Measurements from ENCODE around the gene BRI3.

Gene BRI3

DNA sequence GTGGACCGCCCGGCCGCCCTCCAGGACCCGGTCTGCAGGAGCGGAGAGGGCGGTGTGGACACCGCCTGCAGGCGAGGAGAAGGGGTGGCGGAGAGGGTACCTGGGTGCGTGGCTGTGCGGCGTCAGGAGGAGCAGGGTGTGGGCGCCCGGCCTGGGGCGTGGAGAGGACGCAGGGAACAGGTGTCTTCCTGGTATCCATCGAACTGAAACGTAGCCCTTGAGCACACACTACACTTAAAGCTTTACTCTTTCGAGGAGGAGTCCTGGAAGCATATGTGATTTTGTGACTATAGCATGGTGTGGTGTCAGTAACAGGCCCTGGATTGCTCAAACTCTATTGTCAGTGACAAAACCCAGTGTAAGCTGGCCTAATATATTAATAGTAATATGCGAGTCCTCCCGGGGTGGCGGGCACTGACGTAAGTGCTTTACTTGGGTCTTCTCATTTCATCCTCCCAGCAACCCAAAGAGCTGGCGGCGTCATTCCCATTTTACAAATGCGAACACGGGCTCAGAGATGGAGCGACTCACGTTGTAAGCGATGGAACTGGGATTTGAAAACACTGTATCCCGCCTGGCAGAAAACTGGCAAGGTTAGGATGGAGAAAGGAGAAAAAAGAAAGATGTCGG lies 28.9 kb upstream of the BRI3 start:
- Histone ChIP-seq H3K27ac (ENCODE audit: low read depth, low read length) (peak overlapping the region; percentile 88), H3K9ac (ENCODE audit: low read depth in 1 of 2, low read length in 2 of 2) (peak overlapping the region; percentile 81 to 84), H3K4me1 (ENCODE audit: control insufficient read depth in 1 of 2, insufficient read depth in 2 of 2, low read length in 2 of 2) (peaks cover 28 to 30% of the 10 kb centered on the region in 2 donors)

DNA sequence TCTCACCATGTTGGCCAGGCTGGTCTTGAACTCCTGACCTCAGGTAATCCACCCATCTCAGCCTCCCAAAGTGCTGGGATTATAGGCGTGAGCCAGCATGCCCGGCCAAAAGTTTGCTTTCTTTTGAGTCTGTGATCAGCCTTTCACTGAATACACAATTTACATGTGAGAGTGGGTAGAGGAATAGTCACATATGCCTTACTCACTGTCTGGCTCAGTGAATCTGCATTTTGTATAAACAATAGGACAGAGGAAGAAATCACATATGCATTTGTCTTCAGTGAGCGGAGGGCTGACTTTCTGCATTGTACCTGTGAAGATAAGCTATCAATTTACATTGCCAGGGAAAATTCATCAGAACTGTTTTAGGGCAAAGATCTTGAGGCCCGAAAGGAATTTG lies 27.0 kb upstream of the BRI3 start:
- Histone ChIP-seq H3K4me3 (ENCODE audit: low read depth in 1 of 2, low read length in 2 of 2) (no peak overlapping the region), H3K27me3 (ENCODE audit: control insufficient read depth in 1 of 2, insufficient read depth in 2 of 2, low read length in 2 of 2) (no peaks in the 10 kb centered on the region), H3K9ac (ENCODE audit: low read depth in 1 of 2, low read length in 2 of 2) (no peak overlapping the region), H3K9me3 (ENCODE audit: control insufficient read depth in 1 of 2, low read length in 2 of 2) (no peaks in the 10 kb centered on the region), H3K27ac (ENCODE audit: low read depth, low read length) (no peak overlapping the region), H3K4me1 (ENCODE audit: control insufficient read depth in 1 of 2, insufficient read depth in 2 of 2, low read length in 2 of 2) (peaks cover 25 to 31% of the 10 kb centered on the region in 2 donors), H3K36me3 (ENCODE audit: control insufficient read depth in 1 of 2, insufficient read depth in 2 of 2, low read length in 2 of 2) (peaks cover 0 to 20% of the 10 kb centered on the region in 2 donors)

More for the DNA sequence above, 28.9 kb upstream of the BRI3 start:
- H3K27me3 ChIP-seq (ENCODE audit: control insufficient read depth in 1 of 2, insufficient read depth in 2 of 2, low read length in 2 of 2) = no peaks in the 10 kb centered on the region
- peaks cover 0 to 13% of the 10 kb centered on the region in 2 donors for H3K36me3 ChIP-seq (ENCODE audit: control insufficient read depth in 1 of 2, insufficient read depth in 2 of 2, low read length in 2 of 2)
- H3K4me3 ChIP-seq (ENCODE audit: low read depth in 1 of 2, low read length in 2 of 2) = peak overlapping the region; percentile 96 to 97
- no peaks in the 10 kb centered on the region for H3K9me3 ChIP-seq (ENCODE audit: control insufficient read depth in 1 of 2, low read length in 2 of 2)

DNA sequence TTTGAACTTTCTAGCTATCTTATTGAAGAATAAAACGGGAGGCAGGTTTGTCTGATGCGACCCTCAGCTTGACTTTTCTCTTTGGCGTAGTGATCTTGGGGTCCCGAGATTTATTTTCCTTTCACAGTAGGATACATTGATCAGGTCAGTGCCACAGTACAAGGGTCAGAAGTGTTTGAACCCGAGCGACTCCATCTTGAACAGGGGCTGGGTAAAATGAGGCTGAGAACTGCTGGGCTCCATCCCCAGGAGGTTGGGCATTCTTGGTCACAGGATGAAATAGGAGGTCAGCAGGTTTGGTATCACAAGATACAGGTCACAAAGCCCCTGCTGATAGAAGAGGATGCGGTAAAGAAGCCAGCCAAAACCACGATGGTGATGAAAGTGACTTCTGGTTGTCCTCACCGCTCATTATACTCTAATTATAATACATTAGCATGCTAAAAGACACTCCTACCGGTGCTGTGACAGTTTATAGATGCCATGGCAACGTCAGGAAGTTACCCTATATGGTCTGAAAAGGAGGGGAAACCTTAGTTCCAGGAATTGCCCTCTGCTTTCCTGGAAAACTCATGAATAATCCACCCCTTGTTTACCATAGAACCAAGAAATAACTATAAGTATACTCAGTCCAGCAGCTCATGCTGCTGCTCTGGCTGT lies 26.4 kb upstream of the BRI3 start:
- Histone ChIP-seq H3K9me3 (ENCODE audit: control insufficient read depth in 1 of 2, low read length in 2 of 2) (no peaks in the 10 kb centered on the region), H3K36me3 (ENCODE audit: control insufficient read depth in 1 of 2, insufficient read depth in 2 of 2, low read length in 2 of 2) (peaks cover 0 to 20% of the 10 kb centered on the region in 2 donors), H3K9ac (ENCODE audit: low read depth in 1 of 2, low read length in 2 of 2) (no peak overlapping the region), H3K4me3 (ENCODE audit: low read depth in 1 of 2, low read length in 2 of 2) (no peak overlapping the region), H3K27ac (ENCODE audit: low read depth, low read length) (no peak overlapping the region), H3K27me3 (ENCODE audit: control insufficient read depth in 1 of 2, insufficient read depth in 2 of 2, low read length in 2 of 2) (no peaks in the 10 kb centered on the region), H3K4me1 (ENCODE audit: control insufficient read depth in 1 of 2, insufficient read depth in 2 of 2, low read length in 2 of 2) (peaks cover 22 to 30% of the 10 kb centered on the region in 2 donors)

DNA sequence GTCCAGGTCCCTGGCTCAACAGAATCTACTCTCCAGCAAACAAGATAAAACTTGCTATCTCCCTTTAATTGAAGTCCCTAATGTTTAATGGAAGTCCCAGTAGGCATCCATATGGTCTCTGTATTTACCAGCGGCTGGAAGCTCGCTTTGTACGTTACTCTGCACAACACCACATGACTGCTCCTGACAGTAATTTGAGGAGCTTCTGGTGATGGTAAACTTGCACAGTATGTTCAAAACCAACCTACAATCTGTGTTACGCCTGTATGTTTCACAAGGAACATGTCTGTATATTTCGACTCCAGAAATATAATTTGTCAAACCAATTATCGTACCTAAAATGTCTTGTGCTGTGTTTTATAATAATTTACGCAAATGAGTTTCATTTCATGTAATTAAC lies 25.1 kb upstream of the BRI3 start:
- H3K4me1 ChIP-seq (ENCODE audit: control insufficient read depth in 1 of 2, insufficient read depth in 2 of 2, low read length in 2 of 2) = peaks cover 9 to 17% of the 10 kb centered on the region in 2 donors
- no peak overlapping the region for H3K4me3 ChIP-seq (ENCODE audit: low read depth in 1 of 2, low read length in 2 of 2)
- no peak overlapping the region for H3K9ac ChIP-seq (ENCODE audit: low read depth in 1 of 2, low read length in 2 of 2)
- H3K36me3 ChIP-seq (ENCODE audit: control insufficient read depth in 1 of 2, insufficient read depth in 2 of 2, low read length in 2 of 2) = peaks cover 2 to 26% of the 10 kb centered on the region in 2 donors
- H3K27ac ChIP-seq (ENCODE audit: low read depth, low read length) = no peak overlapping the region
- no peaks in the 10 kb centered on the region for H3K27me3 ChIP-seq (ENCODE audit: control insufficient read depth in 1 of 2, insufficient read depth in 2 of 2, low read length in 2 of 2)
- H3K9me3 ChIP-seq (ENCODE audit: control insufficient read depth in 1 of 2, low read length in 2 of 2) = no peaks in the 10 kb centered on the region

DNA sequence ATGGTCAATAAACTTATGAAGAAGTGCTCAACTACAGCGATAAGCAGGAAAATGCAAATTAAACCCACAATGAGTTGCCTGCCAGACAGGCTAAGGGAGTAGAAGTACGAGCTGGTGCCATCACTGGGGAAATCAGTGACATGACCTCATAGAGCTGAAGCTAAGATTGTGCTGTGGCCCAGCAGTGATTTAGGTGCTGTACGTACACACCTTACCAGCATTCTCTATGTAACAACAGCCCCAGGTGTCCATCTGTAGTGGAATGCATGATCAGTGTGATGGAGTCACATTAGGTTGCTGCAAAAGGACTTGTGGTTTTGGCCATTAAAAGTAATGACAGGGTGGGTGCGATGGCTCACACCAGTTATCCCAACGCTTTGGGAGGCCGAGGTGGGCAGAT lies 23.8 kb upstream of the BRI3 start:
- H3K4me3 ChIP-seq (ENCODE audit: low read depth in 1 of 2, low read length in 2 of 2) = no peak overlapping the region
- peaks cover 6 to 11% of the 10 kb centered on the region in 2 donors for H3K4me1 ChIP-seq (ENCODE audit: control insufficient read depth in 1 of 2, insufficient read depth in 2 of 2, low read length in 2 of 2)
- no peak overlapping the region for H3K27ac ChIP-seq (ENCODE audit: low read depth, low read length)
- no peak overlapping the region for H3K9ac ChIP-seq (ENCODE audit: low read depth in 1 of 2, low read length in 2 of 2)
- H3K9me3 ChIP-seq (ENCODE audit: control insufficient read depth in 1 of 2, low read length in 2 of 2) = no peaks in the 10 kb centered on the region
- no peaks in the 10 kb centered on the region for H3K27me3 ChIP-seq (ENCODE audit: control insufficient read depth in 1 of 2, insufficient read depth in 2 of 2, low read length in 2 of 2)
- H3K36me3 ChIP-seq (ENCODE audit: control insufficient read depth in 1 of 2, insufficient read depth in 2 of 2, low read length in 2 of 2) = peaks cover 6 to 26% of the 10 kb centered on the region in 2 donors

DNA sequence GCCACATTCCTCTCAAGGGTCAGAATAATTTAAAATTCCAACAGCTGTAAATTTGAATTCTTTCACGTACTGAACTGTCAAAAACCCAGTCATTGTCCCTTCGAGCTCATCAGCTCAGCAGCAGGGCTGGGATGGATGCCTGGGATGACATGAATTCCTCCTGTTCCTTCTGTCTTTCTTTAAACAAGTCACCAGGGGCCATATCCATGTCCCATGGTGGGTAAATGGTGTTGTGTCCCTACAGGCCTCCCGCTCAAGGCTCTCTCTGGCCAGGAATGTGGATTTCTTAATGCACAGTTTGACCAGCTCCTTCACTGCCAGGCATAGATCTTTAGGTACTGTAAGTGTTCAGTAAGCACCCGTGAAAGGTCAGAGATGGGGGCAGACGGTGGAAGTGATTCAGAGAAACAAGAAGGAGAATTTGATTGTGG lies 15.6 kb upstream of the BRI3 start:
- no peaks in the 10 kb centered on the region for H3K27me3 ChIP-seq (ENCODE audit: control insufficient read depth in 1 of 2, insufficient read depth in 2 of 2, low read length in 2 of 2)
- H3K27ac ChIP-seq (ENCODE audit: low read depth, low read length) = no peak overlapping the region
- H3K4me1 ChIP-seq (ENCODE audit: control insufficient read depth in 1 of 2, insufficient read depth in 2 of 2, low read length in 2 of 2) = peaks cover 0 to 8% of the 10 kb centered on the region in 2 donors
- peaks cover 1 to 6% of the 10 kb centered on the region in 2 donors for H3K36me3 ChIP-seq (ENCODE audit: control insufficient read depth in 1 of 2, insufficient read depth in 2 of 2, low read length in 2 of 2)
- no peaks in the 10 kb centered on the region for H3K9me3 ChIP-seq (ENCODE audit: control insufficient read depth in 1 of 2, low read length in 2 of 2)
- no peak overlapping the region for H3K4me3 ChIP-seq (ENCODE audit: low read depth in 1 of 2, low read length in 2 of 2)
- H3K9ac ChIP-seq (ENCODE audit: low read depth in 1 of 2, low read length in 2 of 2) = no peak overlapping the region

DNA sequence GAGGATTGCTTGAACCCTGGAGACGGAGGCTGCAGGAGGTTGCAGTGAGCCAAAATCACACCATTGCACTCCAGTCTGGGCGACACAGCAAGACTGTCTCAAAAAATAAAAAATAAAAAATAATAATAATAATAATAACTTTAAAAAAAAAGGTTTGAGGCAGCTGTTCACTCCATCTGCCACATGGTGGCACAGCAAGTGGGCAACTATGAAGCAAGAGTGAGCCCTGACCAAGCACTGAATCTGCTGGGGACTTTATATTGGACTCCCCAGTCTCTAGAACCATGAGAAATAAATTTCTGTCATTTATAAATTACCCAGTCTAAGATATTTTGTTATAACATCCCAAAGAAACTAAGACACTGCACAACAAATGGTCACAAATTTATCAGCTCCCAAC lies 14.6 kb upstream of the BRI3 start:
- H3K9ac ChIP-seq (ENCODE audit: low read depth in 1 of 2, low read length in 2 of 2) = no peak overlapping the region
- no peak overlapping the region for H3K4me3 ChIP-seq (ENCODE audit: low read depth in 1 of 2, low read length in 2 of 2)
- no peak overlapping the region for H3K27ac ChIP-seq (ENCODE audit: low read depth, low read length)
- H3K27me3 ChIP-seq (ENCODE audit: control insufficient read depth in 1 of 2, insufficient read depth in 2 of 2, low read length in 2 of 2) = no peaks in the 10 kb centered on the region
- H3K4me1 ChIP-seq (ENCODE audit: control insufficient read depth in 1 of 2, insufficient read depth in 2 of 2, low read length in 2 of 2) = peaks cover 0 to 8% of the 10 kb centered on the region in 2 donors
- H3K36me3 ChIP-seq (ENCODE audit: control insufficient read depth in 1 of 2, insufficient read depth in 2 of 2, low read length in 2 of 2) = no peaks in the 10 kb centered on the region
- no peaks in the 10 kb centered on the region for H3K9me3 ChIP-seq (ENCODE audit: control insufficient read depth in 1 of 2, low read length in 2 of 2)

DNA sequence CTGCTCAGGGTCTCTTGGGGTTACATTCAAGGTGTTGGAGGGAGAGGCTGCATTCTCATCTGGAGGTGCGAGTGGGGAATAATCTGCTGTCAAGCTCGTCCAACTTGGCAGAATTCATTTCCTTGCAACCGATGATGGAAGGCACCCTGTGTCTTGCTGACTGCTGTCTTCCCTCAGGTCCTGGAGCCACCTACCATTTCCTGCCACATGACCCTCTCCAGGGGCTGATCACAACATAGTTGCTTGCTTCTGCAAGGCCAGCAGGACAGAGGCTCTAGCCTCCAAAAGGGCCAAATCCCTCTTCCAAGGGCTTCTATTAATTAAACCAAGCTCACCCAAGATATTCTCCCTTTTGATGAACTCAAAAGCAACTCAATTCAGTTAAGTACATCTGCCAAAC lies 14.2 kb upstream of the BRI3 start:
- Histone ChIP-seq H3K9me3 (ENCODE audit: control insufficient read depth in 1 of 2, low read length in 2 of 2) (no peaks in the 10 kb centered on the region), H3K27me3 (ENCODE audit: control insufficient read depth in 1 of 2, insufficient read depth in 2 of 2, low read length in 2 of 2) (no peaks in the 10 kb centered on the region), H3K27ac (ENCODE audit: low read depth, low read length) (no peak overlapping the region), H3K36me3 (ENCODE audit: control insufficient read depth in 1 of 2, insufficient read depth in 2 of 2, low read length in 2 of 2) (no peaks in the 10 kb centered on the region), H3K4me1 (ENCODE audit: control insufficient read depth in 1 of 2, insufficient read depth in 2 of 2, low read length in 2 of 2) (peaks cover 0 to 8% of the 10 kb centered on the region in 2 donors), H3K9ac (ENCODE audit: low read depth in 1 of 2, low read length in 2 of 2) (no peak overlapping the region), H3K4me3 (ENCODE audit: low read depth in 1 of 2, low read length in 2 of 2) (no peak overlapping the region)

DNA sequence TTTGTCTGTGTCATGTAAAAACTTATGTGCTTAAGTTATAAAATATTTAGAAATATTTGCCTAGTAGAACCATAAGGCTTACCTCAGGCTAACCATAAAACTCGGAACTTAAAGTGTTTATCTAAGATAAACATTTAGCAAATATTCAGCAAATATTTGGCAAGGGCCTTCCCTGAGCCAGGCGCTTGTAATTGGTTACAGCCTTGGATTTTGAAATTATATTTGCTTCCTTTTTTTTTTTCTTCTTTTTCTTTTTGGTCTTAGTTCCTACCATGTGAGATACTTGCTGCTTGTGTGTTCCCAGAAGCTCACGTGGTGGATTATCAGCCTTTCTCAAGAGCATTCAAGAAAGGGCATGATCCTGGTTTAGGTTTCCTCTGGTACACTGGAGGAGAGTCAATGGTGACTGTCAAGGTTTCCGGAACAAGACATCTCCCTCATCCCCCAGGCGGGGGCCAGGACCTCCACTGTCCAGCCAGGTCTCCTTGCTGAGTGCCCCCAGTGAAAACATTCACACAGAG lies 5.2 kb upstream of the BRI3 start:
- H3K4me1 ChIP-seq (ENCODE audit: control insufficient read depth in 1 of 2, insufficient read depth in 2 of 2, low read length in 2 of 2) = peaks cover 11 to 13% of the 10 kb centered on the region in 2 donors
- H3K27ac ChIP-seq (ENCODE audit: low read depth, low read length) = no peak overlapping the region
- H3K9me3 ChIP-seq (ENCODE audit: control insufficient read depth in 1 of 2, low read length in 2 of 2) = no peaks in the 10 kb centered on the region
- H3K36me3 ChIP-seq (ENCODE audit: control insufficient read depth in 1 of 2, insufficient read depth in 2 of 2, low read length in 2 of 2) = no peaks in the 10 kb centered on the region
- no peak overlapping the region for H3K4me3 ChIP-seq (ENCODE audit: low read depth in 1 of 2, low read length in 2 of 2)
- peak overlapping the region in 1 of 2 donors; percentile 25 for H3K9ac ChIP-seq (ENCODE audit: low read depth in 1 of 2, low read length in 2 of 2)
- no peaks in the 10 kb centered on the region for H3K27me3 ChIP-seq (ENCODE audit: control insufficient read depth in 1 of 2, insufficient read depth in 2 of 2, low read length in 2 of 2)

DNA sequence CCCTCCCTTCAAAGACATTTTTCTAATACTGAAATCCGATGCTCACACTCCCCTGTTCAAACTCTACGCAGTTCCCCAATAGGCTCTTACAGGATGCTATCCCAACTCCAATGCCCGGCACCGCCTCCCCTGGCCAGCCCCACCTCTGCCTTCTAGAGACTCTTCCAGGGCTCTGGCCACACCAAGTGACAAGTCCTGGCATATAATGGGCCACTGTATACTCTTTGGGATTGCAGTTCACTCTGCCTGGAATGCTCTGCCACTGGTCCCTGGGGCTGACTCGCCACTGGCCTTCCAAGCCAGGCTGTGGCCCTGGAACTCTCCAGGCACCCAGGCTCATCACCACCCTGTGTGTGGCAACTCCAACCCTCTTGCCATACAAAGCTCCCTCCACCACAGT lies 3.1 kb upstream of the BRI3 start:
- H3K9ac ChIP-seq (ENCODE audit: low read depth in 1 of 2, low read length in 2 of 2) = no peak overlapping the region
- H3K27ac ChIP-seq (ENCODE audit: low read depth, low read length) = no peak overlapping the region
- H3K36me3 ChIP-seq (ENCODE audit: control insufficient read depth in 1 of 2, insufficient read depth in 2 of 2, low read length in 2 of 2) = no peaks in the 10 kb centered on the region
- H3K4me1 ChIP-seq (ENCODE audit: control insufficient read depth in 1 of 2, insufficient read depth in 2 of 2, low read length in 2 of 2) = peaks cover 13 to 19% of the 10 kb centered on the region in 2 donors
- H3K9me3 ChIP-seq (ENCODE audit: control insufficient read depth in 1 of 2, low read length in 2 of 2) = no peaks in the 10 kb centered on the region
- no peak overlapping the region for H3K4me3 ChIP-seq (ENCODE audit: low read depth in 1 of 2, low read length in 2 of 2)
- H3K27me3 ChIP-seq (ENCODE audit: control insufficient read depth in 1 of 2, insufficient read depth in 2 of 2, low read length in 2 of 2) = no peaks in the 10 kb centered on the region
